ENCODE results near the gene ZC2HC1C.
A peak's percentile ranks its signal among the peaks of the same experiment; 100 is the strongest.

Gene ZC2HC1C

GRCh38 chr14:75060420-75060819 is 9.0 kb upstream of the ZC2HC1C start:
- DNase-seq (ENCODE audit: extremely low spot score) = no peak
- CTCF ChIA-PET = no interaction called here
- POLR2A ChIA-PET = no interaction called here
- no peak for TF ChIP-seq FOXA1 (IDR thresholded peaks at IDR 0.05)
- TF ChIP-seq FOXK2 (IDR thresholded peaks at IDR 0.05) = no peak
- TF ChIP-seq LEF1 (IDR thresholded peaks at IDR 0.05; ENCODE audit: borderline replicate concordance) = no peak
- no peak for TF ChIP-seq SP1 (IDR thresholded peaks at IDR 0.05)
- TF ChIP-seq BHLHE40 (IDR thresholded peaks at IDR 0.05; ENCODE audit: borderline replicate concordance) = no peak
- TF ChIP-seq NFRKB (IDR thresholded peaks at IDR 0.05) = no peak
- no peak for TF ChIP-seq HDGF (IDR thresholded peaks at IDR 0.05; ENCODE audit: borderline replicate concordance)
- no peak for TF ChIP-seq FOXM1 (IDR thresholded peaks at IDR 0.05; ENCODE audit: borderline replicate concordance)
- no peak for TF ChIP-seq L3MBTL2 (conservative IDR thresholded peaks at IDR 0.05)
- TF ChIP-seq ELF4 (IDR thresholded peaks at IDR 0.05) = no peak
- no peak for TF ChIP-seq ARNT (IDR thresholded peaks at IDR 0.05)
- TF ChIP-seq CTBP1 (IDR thresholded peaks at IDR 0.05; ENCODE audit: borderline replicate concordance) = no peak

GRCh38 chr14:75063013-75063412 is 6.4 kb upstream of the ZC2HC1C start:
- TF ChIP-seq L3MBTL2 (conservative IDR thresholded peaks at IDR 0.05) (no peak), PKNOX1 (IDR thresholded peaks at IDR 0.05) (no peak), BHLHE40 (IDR thresholded peaks at IDR 0.05; ENCODE audit: borderline replicate concordance) (no peak), ELF4 (IDR thresholded peaks at IDR 0.05) (no peak), FOXK2 (IDR thresholded peaks at IDR 0.05) (no peak), TARDBP (IDR thresholded peaks at IDR 0.05) (no peak), FOXA1 (IDR thresholded peaks at IDR 0.05) (no peak), CTBP1 (IDR thresholded peaks at IDR 0.05; ENCODE audit: borderline replicate concordance) (no peak), NFRKB (IDR thresholded peaks at IDR 0.05) (no peak), SP1 (IDR thresholded peaks at IDR 0.05) (no peak)
- POLR2A ChIA-PET = interaction anchor here (1.2 to 2.2 kb wide), 9 partner anchors 12 to 140 kb away, joined by 3 to 16 read pairs (median 5); partner anchors contain the start of genes PGF and RPS6KL1
- DNase-seq (ENCODE audit: extremely low spot score) = no peak
- CTCF ChIA-PET = interaction anchor here (1.1 kb wide), 1 partner anchor 20 kb away, joined by 4 read pairs; no protein-coding TSS in a partner anchor

GRCh38 chr14:75063491-75064204 is 5.8 kb upstream of the ZC2HC1C start, which contains the start of gene ACYP1:
Gene ACYP1 (minus strand): TSS chr14:75064024. CDS start chr14:75063553, 471 bp downstream.
- ChIA-PET POLR2A (interaction anchor here (0.6 to 2.2 kb wide), 17 partner anchors 8 to 141 kb away, joined by 3 to 16 read pairs (median 5); partner anchors contain the start of genes EIF2B2, NEK9, PGF and RPS6KL1), CTCF (interaction anchor here (1.0 to 1.1 kb wide), 2 partner anchors 21 to 25 kb away, joined by 4 read pairs; no protein-coding TSS in a partner anchor)
- peak; percentile 96 for DNase-seq (ENCODE audit: extremely low spot score)
- no peak for TF ChIP-seq HDGF (IDR thresholded peaks at IDR 0.05; ENCODE audit: borderline replicate concordance)
- no peak for TF ChIP-seq FOXK2 (IDR thresholded peaks at IDR 0.05)
- no peak for TF ChIP-seq NFRKB (IDR thresholded peaks at IDR 0.05)
- TF ChIP-seq FOXM1 (IDR thresholded peaks at IDR 0.05; ENCODE audit: borderline replicate concordance) = no peak
- TF ChIP-seq PKNOX1 (IDR thresholded peaks at IDR 0.05) = peak; percentile 99
- TF ChIP-seq L3MBTL2 (conservative IDR thresholded peaks at IDR 0.05) = peak; percentile 40
- no peak for TF ChIP-seq TARDBP (IDR thresholded peaks at IDR 0.05)
- TF ChIP-seq ELF4 (IDR thresholded peaks at IDR 0.05) = peak; percentile 46
- TF ChIP-seq SUZ12 (IDR thresholded peaks at IDR 0.05) = no peak
- no peak for TF ChIP-seq ARNT (IDR thresholded peaks at IDR 0.05)
- TF ChIP-seq FOXA1 (IDR thresholded peaks at IDR 0.05) = no peak
- TF ChIP-seq BHLHE40 (IDR thresholded peaks at IDR 0.05; ENCODE audit: borderline replicate concordance) = no peak
- no peak for TF ChIP-seq ZNF384 (IDR thresholded peaks at IDR 0.05)
- no peak for TF ChIP-seq SP1 (IDR thresholded peaks at IDR 0.05)
- no peak for TF ChIP-seq CTBP1 (IDR thresholded peaks at IDR 0.05; ENCODE audit: borderline replicate concordance)
- no peak for TF ChIP-seq LEF1 (IDR thresholded peaks at IDR 0.05; ENCODE audit: borderline replicate concordance)

- POLR2A ChIA-PET = interaction anchor here (0.6 to 2.2 kb wide), 16 partner anchors 8 to 141 kb away, joined by 3 to 16 read pairs (median 5); partner anchors contain the start of genes EIF2B2, NEK9, PGF and RPS6KL1
Observed at GRCh38 chr14:75064205-75064567, 5.3 kb upstream of the ZC2HC1C start.

More at GRCh38 chr14:75064205-75064567, 5.3 kb upstream of the ZC2HC1C start:
- CTCF ChIA-PET = interaction anchor here (1.0 to 1.1 kb wide), 2 partner anchors 21 to 24 kb away, joined by 4 read pairs; no protein-coding TSS in a partner anchor
- TF ChIP-seq NFRKB (IDR thresholded peaks at IDR 0.05) (no peak), TARDBP (IDR thresholded peaks at IDR 0.05) (no peak), FOXM1 (IDR thresholded peaks at IDR 0.05; ENCODE audit: borderline replicate concordance) (no peak), ELF4 (IDR thresholded peaks at IDR 0.05) (no peak), LEF1 (IDR thresholded peaks at IDR 0.05; ENCODE audit: borderline replicate concordance) (no peak), ZNF384 (IDR thresholded peaks at IDR 0.05) (no peak), HDGF (IDR thresholded peaks at IDR 0.05; ENCODE audit: borderline replicate concordance) (no peak), CTBP1 (IDR thresholded peaks at IDR 0.05; ENCODE audit: borderline replicate concordance) (no peak), SP1 (IDR thresholded peaks at IDR 0.05) (no peak), BHLHE40 (IDR thresholded peaks at IDR 0.05; ENCODE audit: borderline replicate concordance) (no peak), FOXK2 (IDR thresholded peaks at IDR 0.05) (no peak), L3MBTL2 (conservative IDR thresholded peaks at IDR 0.05) (no peak), SUZ12 (IDR thresholded peaks at IDR 0.05) (no peak), PKNOX1 (IDR thresholded peaks at IDR 0.05) (no peak), FOXA1 (IDR thresholded peaks at IDR 0.05) (no peak), ARNT (IDR thresholded peaks at IDR 0.05) (no peak)
- no peak for DNase-seq (ENCODE audit: extremely low spot score)

Measured in HEK293T (cell line).